Stimulated activated CD8-positive, alpha-beta memory T cell treated with anti-CD3 and anti-CD28 coated beads, Interleukin-7, amount 100 ng/mL, for 1 hour (primary cell): ENCODE measurements around the gene TNFAIP8L2.
"Not testable (repeated sequence)": the region's sequence is repeated elsewhere in the genome, so short reads cannot be mapped to it uniquely, and the experiment has no call there.

Experiments
- DNase-seq, 2 donors: peaks; one replicate each; pipeline ENCODE4 v3.0.0-alpha.2; 2020; ENCODE audit warnings: low read depth in 2 of 2

The TNFAIP8L2 gene

GRCh38 chr1:151146072-151146411 lies 10.4 kb upstream of the TNFAIP8L2 start:
- no peak for DNase-seq

GRCh38 chr1:151146412-151147131 lies 9.9 kb upstream of the TNFAIP8L2 start, which contains the start of gene SEMA6C:
Gene SEMA6C (minus strand): TSS chr1:151146631. CDS start chr1:151142621, 4,010 bp downstream.
- peak; percentile 65 to 78 for DNase-seq

- no peak for DNase-seq
Observed at GRCh38 chr1:151147132-151147503, 9.3 kb upstream of the TNFAIP8L2 start.

- DNase-seq, result no peak
Observed at GRCh38 chr1:151147665-151148064, 8.8 kb upstream of the TNFAIP8L2 start.

- DNase-seq, result peak in 1 of 2 donors; percentile 33
Observed at GRCh38 chr1:151157067-151157531, 650 bp downstream of the TNFAIP8L2 start.

- no peak for DNase-seq
Observed at GRCh38 chr1:151158326-151158725, 1.9 kb downstream of the TNFAIP8L2 start.

GRCh38 chr1:151158751-151159251 lies 2.4 kb downstream of the TNFAIP8L2 start:
- DNase-seq, result no peak

GRCh38 chr1:151159373-151159772 lies 2.9 kb downstream of the TNFAIP8L2 start:
- no peak for DNase-seq

- DNase-seq, result no peak
Observed at GRCh38 chr1:151164732-151165280, 8.4 kb downstream of the TNFAIP8L2 start.

- DNase-seq, result no peak
Observed at GRCh38 chr1:151165281-151165737, 8.9 kb downstream of the TNFAIP8L2 start.

GRCh38 chr1:151165738-151166504 lies 9.5 kb downstream of the TNFAIP8L2 start, which contains the start of the genes LYSMD1 and SCNM1:
Gene LYSMD1 (minus strand): TSS chr1:151165902. CDS start chr1:151165258, 644 bp downstream.
Gene SCNM1 (plus strand): TSS chr1:151166144. CDS start chr1:151166153, 9 bp downstream.
- peak; percentile 86 for DNase-seq

- DNase-seq, result no peak
Observed at GRCh38 chr1:151166505-151166956, 10.1 kb downstream of the TNFAIP8L2 start.

GRCh38 chr1:151167116-151167515 lies 10.7 kb downstream of the TNFAIP8L2 start:
- DNase-seq, result no peak

GRCh38 chr1:151171190-151171589 lies 14.7 kb downstream of the TNFAIP8L2 start:
- DNase-seq, result no peak

GRCh38 chr1:151175041-151175741 lies 18.7 kb downstream of the TNFAIP8L2 start:
- DNase-seq, result no peak

GRCh38 chr1:151175863-151176262 lies 19.4 kb downstream of the TNFAIP8L2 start, which contains the start of gene TMOD4:
Gene TMOD4 (minus strand): TSS chr1:151175981. CDS start chr1:151174875, 1,106 bp downstream.
- DNase-seq, result no peak

GRCh38 chr1:151176514-151177045 lies 20.1 kb downstream of the TNFAIP8L2 start:
- no peak for DNase-seq

- no peak for DNase-seq
Observed at GRCh38 chr1:151184211-151184610, 27.8 kb downstream of the TNFAIP8L2 start.

GRCh38 chr1:151187205-151187604 lies 30.8 kb downstream of the TNFAIP8L2 start:
- DNase-seq, result no peak

- DNase-seq, result not testable (repeated sequence)
Observed at GRCh38 chr1:151188667-151189066, 32.2 kb downstream of the TNFAIP8L2 start.
